Endodermal cell (in vitro differentiated cells): Measurements from ENCODE around the gene CRYL1. TPM values are rescaled to one million over a fixed set of nuclear protein-coding genes. Genes with fewer than 3 reads are reported as not detected.
A peak's percentile ranks its signal among the peaks of the same experiment; 100 is the strongest.

Source experiments
- DNase-seq: peaks from one replicate; pipeline ENCODE4 v3.0.0-alpha.2; 2017
- H3K27ac ChIP-seq: 2 replicates; pipeline ENCODE4 v1.5.1; 2013; ENCODE audit warnings: mild to moderate bottlenecking, low read depth, low read length, moderate library complexity
- H3K27me3 ChIP-seq: 2 replicates; pipeline ENCODE4 v1.6.1; 2013; ENCODE audit warnings: mild to moderate bottlenecking, low read length, moderate library complexity; ENCODE audit not compliant: insufficient read depth, control insufficient read depth, poor library complexity, severe bottlenecking
- H3K36me3 ChIP-seq: 2 replicates; pipeline ENCODE4 v1.7.0; 2013; ENCODE audit warnings: mild to moderate bottlenecking, low read length, moderate library complexity; ENCODE audit not compliant: control insufficient read depth, insufficient read depth
- H3K4me1 ChIP-seq: one replicate; pipeline ENCODE4 v1.7.0; 2013; ENCODE audit warnings: low read length; ENCODE audit not compliant: control insufficient read depth, insufficient read depth
- H3K4me3 ChIP-seq: 2 replicates; pipeline ENCODE4 v1.5.1; 2013; ENCODE audit warnings: mild to moderate bottlenecking, low read length, moderate library complexity
- H3K9ac ChIP-seq: 2 replicates; pipeline ENCODE4 v1.6.1; 2013; ENCODE audit warnings: mild to moderate bottlenecking, low read length, moderate library complexity; ENCODE audit not compliant: poor library complexity, severe bottlenecking; ENCODE audit errors: extremely low read depth
- H3K9me3 ChIP-seq: 2 replicates; pipeline ENCODE4 v1.6.1; 2013; ENCODE audit warnings: mild to moderate bottlenecking, low read length, moderate library complexity; ENCODE audit not compliant: control insufficient read depth
- H3K27ac Mint-ChIP-seq: 2 replicates; pipeline ENCODE4 v1.8.0; 2020; ENCODE audit warnings: mixed read lengths
- H3K27me3 Mint-ChIP-seq: 2 replicates; pipeline ENCODE4 v1.8.0; 2021; ENCODE audit warnings: mild to moderate bottlenecking, mixed read lengths; ENCODE audit not compliant: insufficient read depth
- H3K36me3 Mint-ChIP-seq: 2 replicates; pipeline ENCODE4 v1.8.0; 2020; ENCODE audit warnings: low read depth, mixed read lengths
- H3K4me1 Mint-ChIP-seq: 2 replicates; pipeline ENCODE4 v1.8.0; 2020; ENCODE audit warnings: mixed read lengths
- H3K4me3 Mint-ChIP-seq: 2 replicates; pipeline ENCODE4 v1.8.0; 2020; ENCODE audit warnings: mild to moderate bottlenecking, moderate library complexity, mixed read lengths
- H3K9me3 Mint-ChIP-seq: 2 replicates; pipeline ENCODE4 v1.8.0; 2020; ENCODE audit warnings: mild to moderate bottlenecking, mixed read lengths
- CTCF ChIP-seq: fragments of 200-600 bp; sonication (generic); conservative IDR thresholded peaks from 2 replicates; pipeline ENCODE4 v1.5.0; 2021; ENCODE audit warnings: antibody characterized with exemption, mild to moderate bottlenecking
- WGBS, 2 experiments: methylation state at CpG; one replicate each; pipeline versions ENCODE4 v1.1.5 to v1.1.7; 2013; ENCODE audit warnings: missing lambda C conversion rate in 2 of 2, mixed read lengths in 1 of 2; ENCODE audit not compliant: insufficient coverage in 1 of 2, insufficient read length in 1 of 2; 5-methylcytosine and 5-hydroxymethylcytosine counted together
- total RNA-seq, 2 donors: library from RNA; stranded (reverse); fragmentation: NEBNext Ultra II Directional in 1 of 2; extraction: Animal tissue kit (Norgen Biotek cat#: 25700) in 1 of 2; gene quantifications; 2 replicates in 1 of 2; 3 replicates in 1 of 2; pipeline ENCODE4 v1.2.1, GENCODE V29; 2021

CRYL1 gene
- total RNA-seq, 2 donors from 2014 or later, result 1.7 to 4.1 TPM

DNA sequence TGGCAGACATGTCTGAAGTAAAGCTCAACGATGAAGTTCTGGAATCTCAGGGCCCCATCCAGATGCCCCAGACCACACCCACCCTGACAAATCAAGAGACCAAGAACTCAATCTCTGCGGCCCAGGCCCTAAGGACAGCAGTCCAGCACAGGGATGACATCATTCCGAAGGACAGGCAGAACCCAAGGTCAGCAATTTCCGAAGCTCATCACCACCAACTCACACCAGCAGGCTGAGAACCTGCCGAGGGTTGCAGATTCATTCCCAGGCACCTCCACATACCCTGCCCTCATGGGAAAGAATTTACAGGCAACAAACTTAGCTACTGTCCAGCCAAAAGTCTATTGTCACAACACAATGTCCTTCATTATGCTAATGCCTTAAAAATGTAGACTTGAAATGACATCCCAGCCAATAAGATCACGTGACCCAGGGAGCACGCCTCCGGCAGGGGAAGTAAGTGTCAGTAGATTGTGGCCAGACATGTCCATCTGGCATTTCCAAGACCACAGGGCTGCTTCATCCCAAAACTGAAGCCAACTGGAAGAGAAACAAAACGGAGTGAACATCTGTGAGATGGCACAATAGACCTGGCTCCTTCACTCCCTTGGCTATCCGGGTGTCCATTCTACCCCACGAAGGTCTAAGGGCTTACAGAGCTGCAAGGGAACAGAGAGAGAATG, 98.8 kb downstream of the CRYL1 start:
- H3K9ac ChIP-seq, result no peak overlapping the region
- H3K27me3 ChIP-seq, result no peaks in the 10 kb centered on the region
- H3K9me3 ChIP-seq, result no peaks in the 10 kb centered on the region
- 80 to 82% methylated on average over 10 to 11 of the region's 11 CpGs for WGBS, 2 experiments
- Mint-ChIP-seq H3K27ac (no peak overlapping the region), H3K36me3 (no peaks in the 10 kb centered on the region), H3K4me1 (no peaks in the 10 kb centered on the region), H3K27me3 (peaks cover 4% of the 10 kb centered on the region), H3K4me3 (no peak overlapping the region), H3K9me3 (no peaks in the 10 kb centered on the region)
- no peak for DNase-seq
- no peaks in the 10 kb centered on the region for H3K4me1 ChIP-seq
- no peak overlapping the region for H3K27ac ChIP-seq
- no peak overlapping the region for H3K4me3 ChIP-seq
- no peak for TF ChIP-seq CTCF
- H3K36me3 ChIP-seq, result no peaks in the 10 kb centered on the region

GRCh38 chr13:20425819-20426219, 99.8 kb downstream of the CRYL1 start:
- H3K4me1 Mint-ChIP-seq, result no peaks in the 10 kb centered on the region
- H3K4me3 Mint-ChIP-seq, result no peak overlapping the region
- TF ChIP-seq CTCF, result no peak
- Histone ChIP-seq H3K9me3 (no peaks in the 10 kb centered on the region), H3K27ac (peak overlapping the region; percentile 41), H3K4me1 (no peaks in the 10 kb centered on the region), H3K36me3 (no peaks in the 10 kb centered on the region), H3K27me3 (no peaks in the 10 kb centered on the region), H3K9ac (no peak overlapping the region), H3K4me3 (no peak overlapping the region)
- H3K9me3 Mint-ChIP-seq, result no peaks in the 10 kb centered on the region
- 76 to 85% methylated on average over 3 to 6 of the region's 7 CpGs for WGBS, 2 experiments
- no peak for DNase-seq
- H3K36me3 Mint-ChIP-seq, result no peaks in the 10 kb centered on the region
- H3K27me3 Mint-ChIP-seq, result peaks cover 4% of the 10 kb centered on the region
- no peak overlapping the region for H3K27ac Mint-ChIP-seq

DNA sequence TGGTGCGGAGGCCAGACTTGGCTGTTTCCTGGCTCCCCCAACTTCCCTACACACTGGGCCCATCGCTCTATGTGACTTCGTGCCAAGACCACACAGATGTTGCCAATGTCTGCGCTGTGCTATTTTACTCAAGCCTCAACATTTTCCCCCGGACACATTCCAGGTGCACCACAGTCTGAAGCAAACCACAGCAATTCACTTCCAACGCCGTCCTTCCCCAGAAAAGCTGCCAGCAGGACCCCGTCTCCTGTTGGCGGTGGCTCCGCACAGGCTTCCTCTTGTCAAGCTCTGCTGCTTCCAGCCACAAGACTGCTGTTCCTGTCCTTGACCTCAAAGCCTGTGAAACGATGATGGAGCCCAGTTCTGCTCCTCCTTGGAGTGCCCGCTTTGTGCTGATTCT, 100.7 kb downstream of the CRYL1 start:
- no peaks in the 10 kb centered on the region for H3K4me1 ChIP-seq
- TF ChIP-seq CTCF, result no peak
- Mint-ChIP-seq H3K4me1 (no peaks in the 10 kb centered on the region), H3K9me3 (no peaks in the 10 kb centered on the region), H3K36me3 (no peaks in the 10 kb centered on the region), H3K27ac (no peak overlapping the region), H3K27me3 (peaks cover 4% of the 10 kb centered on the region), H3K4me3 (no peak overlapping the region)
- no peak for DNase-seq
- peak overlapping the region; percentile 30 for H3K27ac ChIP-seq
- no peak overlapping the region for H3K4me3 ChIP-seq
- H3K27me3 ChIP-seq, result no peaks in the 10 kb centered on the region
- H3K36me3 ChIP-seq, result no peaks in the 10 kb centered on the region
- 88 to 96% methylated on average over 10 to 12 of the region's 12 CpGs for WGBS, 2 experiments
- H3K9me3 ChIP-seq, result no peaks in the 10 kb centered on the region
- no peak overlapping the region for H3K9ac ChIP-seq
